ENCODE measurements around the gene NR1H3.

NR1H3 gene

GRCh38 chr11:47270331-47271271 lies 12.8 kb downstream of the NR1H3 start:
- Histone ChIP-seq H3K9me3 (no peaks in the 10 kb centered on the region), H3K4me1 (ENCODE audit: control insufficient read depth in 1 of 2, insufficient read depth in 1 of 2, low read depth in 1 of 2, low read length in 1 of 2) (peaks cover 26 to 31% of the 10 kb centered on the region in 2 experiments), H3K27ac (peak overlapping the region; percentile 92), H3K36me3 (peaks cover 13% of the 10 kb centered on the region), H3K4me3 (ENCODE audit: low read depth in 1 of 2, low read length in 1 of 2) (peak overlapping the region; percentile 90 to 97), H3K27me3 (no peaks in the 10 kb centered on the region)
- TF ChIP-seq CTCF (IDR thresholded peaks at IDR 0.05), result no peak

- Histone ChIP-seq H3K4me1 (ENCODE audit: control insufficient read depth in 1 of 2, insufficient read depth in 1 of 2, low read depth in 1 of 2, low read length in 1 of 2) (peaks cover 26 to 31% of the 10 kb centered on the region in 2 experiments), H3K36me3 (peaks cover 21% of the 10 kb centered on the region), H3K27me3 (no peaks in the 10 kb centered on the region), H3K9me3 (no peaks in the 10 kb centered on the region), H3K27ac (peak overlapping the region; percentile 92), H3K4me3 (ENCODE audit: low read depth in 1 of 2, low read length in 1 of 2) (no peak overlapping the region)
- TF ChIP-seq CTCF (IDR thresholded peaks at IDR 0.05), result no peak
Measured at GRCh38 chr11:47271328-47271727, 13.5 kb downstream of the NR1H3 start.

GRCh38 chr11:47271961-47272661 lies 14.3 kb downstream of the NR1H3 start:
- no peak overlapping the region for H3K4me3 ChIP-seq (ENCODE audit: low read depth in 1 of 2, low read length in 1 of 2)
- TF ChIP-seq CTCF (IDR thresholded peaks at IDR 0.05), result no peak
- no peak overlapping the region for H3K27ac ChIP-seq

GRCh38 chr11:47272706-47273105 lies 14.9 kb downstream of the NR1H3 start:
- Histone ChIP-seq H3K4me1 (ENCODE audit: control insufficient read depth in 1 of 2, insufficient read depth in 1 of 2, low read depth in 1 of 2, low read length in 1 of 2) (peaks cover 25 to 31% of the 10 kb centered on the region in 2 experiments), H3K4me3 (ENCODE audit: low read depth in 1 of 2, low read length in 1 of 2) (no peak overlapping the region), H3K27me3 (no peaks in the 10 kb centered on the region), H3K27ac (no peak overlapping the region), H3K36me3 (peaks cover 33% of the 10 kb centered on the region), H3K9me3 (no peaks in the 10 kb centered on the region)
- TF ChIP-seq CTCF (IDR thresholded peaks at IDR 0.05), result no peak

More at GRCh38 chr11:47271961-47272661, 14.3 kb downstream of the NR1H3 start:
- no peaks in the 10 kb centered on the region for H3K9me3 ChIP-seq
- H3K36me3 ChIP-seq, result peaks cover 28% of the 10 kb centered on the region
- no peaks in the 10 kb centered on the region for H3K27me3 ChIP-seq
- peaks cover 26 to 31% of the 10 kb centered on the region in 2 experiments for H3K4me1 ChIP-seq (ENCODE audit: control insufficient read depth in 1 of 2, insufficient read depth in 1 of 2, low read depth in 1 of 2, low read length in 1 of 2)

- H3K9me3 ChIP-seq, result no peaks in the 10 kb centered on the region
- TF ChIP-seq CTCF (IDR thresholded peaks at IDR 0.05), result no peak
- peaks cover 8 to 14% of the 10 kb centered on the region in 2 experiments for H3K4me1 ChIP-seq (ENCODE audit: control insufficient read depth in 1 of 2, insufficient read depth in 1 of 2, low read depth in 1 of 2, low read length in 1 of 2)
- no peak overlapping the region for H3K27ac ChIP-seq
- no peaks in the 10 kb centered on the region for H3K27me3 ChIP-seq
- H3K36me3 ChIP-seq, result peaks cover 53% of the 10 kb centered on the region
- H3K4me3 ChIP-seq (ENCODE audit: low read depth in 1 of 2, low read length in 1 of 2), result no peak overlapping the region
Measured at GRCh38 chr11:47274495-47275235, 16.9 kb downstream of the NR1H3 start.

Data from neutrophil (primary cell).